ENCODE data around the gene DCAF8L1.
"Not testable (repeated sequence)": the region's sequence is repeated elsewhere in the genome, so short reads cannot be mapped to it uniquely, and the experiment has no call there.

DCAF8L1 gene

GRCh38 chrX:27966955-27967354 is 14.3 kb downstream of the DCAF8L1 start:
- H3K4me1 ChIP-seq (ENCODE audit: control extremely low read depth in 1 of 4, control insufficient read depth in 4 of 4, insufficient read depth in 4 of 4, low read length in 3 of 4) = no peaks in the 10 kb centered on the region
- DNase-seq = no peak
- H3K36me3 ChIP-seq (ENCODE audit: control insufficient read depth in 4 of 4, insufficient read depth in 4 of 4, low read length in 3 of 4) = no peaks in the 10 kb centered on the region
- WGBS (ENCODE audit: insufficient coverage) = no CpG with 5 or more reads among the region's 1 CpG
- H3K27ac ChIP-seq (ENCODE audit: insufficient read depth in 1 of 2, low read depth in 1 of 2, low read length in 2 of 2, poor library complexity in 1 of 2, severe bottlenecking in 2 of 2) = no peak overlapping the region
- no peaks in the 10 kb centered on the region for H3K27me3 ChIP-seq (replicated peaks in 2 of 5; ENCODE audit: control insufficient read depth in 4 of 5, insufficient read depth in 5 of 5, low read length in 4 of 5)
- POLR2A ChIA-PET = no interaction called here
- no peaks in the 10 kb centered on the region for H3K9me3 ChIP-seq (ENCODE audit: control extremely low read depth in 1 of 5, control insufficient read depth in 4 of 5, insufficient read depth in 2 of 5, low read depth in 1 of 5, low read length in 4 of 5)
- no peak overlapping the region for H3K4me3 ChIP-seq (ENCODE audit: control insufficient read depth in 1 of 7, extremely low read depth in 1 of 7, insufficient read depth in 4 of 7, low read depth in 2 of 7, low read length in 6 of 7)
- CTCF ChIA-PET = no interaction called here

- CTCF ChIA-PET = no interaction called here
- WGBS (ENCODE audit: insufficient coverage) = no CpG with 5 or more reads among the region's 1 CpG
- no peaks in the 10 kb centered on the region for H3K4me1 ChIP-seq (ENCODE audit: control extremely low read depth in 1 of 4, control insufficient read depth in 4 of 4, insufficient read depth in 4 of 4, low read length in 3 of 4)
These were observed 14.8 kb downstream of the DCAF8L1 start for GRCh38 chrX:27966492-27966891.

GRCh38 chrX:27965348-27965747 is 15.9 kb downstream of the DCAF8L1 start:
- 83% methylated on average over 4 of the region's 5 CpGs for WGBS (ENCODE audit: insufficient coverage)
- DNase-seq; H3K27me3 ChIP-seq (replicated peaks in 2 of 5; ENCODE audit: control insufficient read depth in 4 of 5, insufficient read depth in 5 of 5, low read length in 4 of 5); H3K4me3 ChIP-seq (ENCODE audit: control insufficient read depth in 1 of 7, extremely low read depth in 1 of 7, insufficient read depth in 4 of 7, low read depth in 2 of 7, low read length in 6 of 7); CTCF ChIA-PET; H3K4me1 ChIP-seq (ENCODE audit: control extremely low read depth in 1 of 4, control insufficient read depth in 4 of 4, insufficient read depth in 4 of 4, low read length in 3 of 4); H3K36me3 ChIP-seq (ENCODE audit: control insufficient read depth in 4 of 4, insufficient read depth in 4 of 4, low read length in 3 of 4); H3K27ac ChIP-seq (ENCODE audit: insufficient read depth in 1 of 2, low read depth in 1 of 2, low read length in 2 of 2, poor library complexity in 1 of 2, severe bottlenecking in 2 of 2); H3K9me3 ChIP-seq (ENCODE audit: control extremely low read depth in 1 of 5, control insufficient read depth in 4 of 5, insufficient read depth in 2 of 5, low read depth in 1 of 5, low read length in 4 of 5); POLR2A ChIA-PET: not testable (repeated sequence)

More at GRCh38 chrX:27966492-27966891, 14.8 kb downstream of the DCAF8L1 start:
- H3K4me3 ChIP-seq (ENCODE audit: control insufficient read depth in 1 of 7, extremely low read depth in 1 of 7, insufficient read depth in 4 of 7, low read depth in 2 of 7, low read length in 6 of 7) = no peak overlapping the region
- H3K27me3 ChIP-seq (replicated peaks in 2 of 5; ENCODE audit: control insufficient read depth in 4 of 5, insufficient read depth in 5 of 5, low read length in 4 of 5) = no peaks in the 10 kb centered on the region
- POLR2A ChIA-PET = no interaction called here
- H3K9me3 ChIP-seq (ENCODE audit: control extremely low read depth in 1 of 5, control insufficient read depth in 4 of 5, insufficient read depth in 2 of 5, low read depth in 1 of 5, low read length in 4 of 5) = no peaks in the 10 kb centered on the region
- DNase-seq = no peak
- H3K36me3 ChIP-seq (ENCODE audit: control insufficient read depth in 4 of 4, insufficient read depth in 4 of 4, low read length in 3 of 4) = no peaks in the 10 kb centered on the region
- H3K27ac ChIP-seq (ENCODE audit: insufficient read depth in 1 of 2, low read depth in 1 of 2, low read length in 2 of 2, poor library complexity in 1 of 2, severe bottlenecking in 2 of 2) = no peak overlapping the region

GRCh38 chrX:27964432-27964831 is 16.8 kb downstream of the DCAF8L1 start:
- DNase-seq = no peak

GRCh38 chrX:27960410-27960809 is 20.8 kb downstream of the DCAF8L1 start:
- H3K4me1 ChIP-seq (ENCODE audit: control extremely low read depth in 1 of 4, control insufficient read depth in 4 of 4, insufficient read depth in 4 of 4, low read length in 3 of 4); H3K27me3 ChIP-seq (replicated peaks in 2 of 5; ENCODE audit: control insufficient read depth in 4 of 5, insufficient read depth in 5 of 5, low read length in 4 of 5); POLR2A ChIA-PET; H3K9me3 ChIP-seq (ENCODE audit: control extremely low read depth in 1 of 5, control insufficient read depth in 4 of 5, insufficient read depth in 2 of 5, low read depth in 1 of 5, low read length in 4 of 5); DNase-seq; CTCF ChIA-PET; H3K27ac ChIP-seq (ENCODE audit: insufficient read depth in 1 of 2, low read depth in 1 of 2, low read length in 2 of 2, poor library complexity in 1 of 2, severe bottlenecking in 2 of 2); H3K4me3 ChIP-seq (ENCODE audit: control insufficient read depth in 1 of 7, extremely low read depth in 1 of 7, insufficient read depth in 4 of 7, low read depth in 2 of 7, low read length in 6 of 7); H3K36me3 ChIP-seq (ENCODE audit: control insufficient read depth in 4 of 4, insufficient read depth in 4 of 4, low read length in 3 of 4): not testable (repeated sequence)
- WGBS (ENCODE audit: insufficient coverage) = 95% methylated on average over 5 of the region's 5 CpGs

More at GRCh38 chrX:27964432-27964831, 16.8 kb downstream of the DCAF8L1 start:
- no peak overlapping the region for H3K4me3 ChIP-seq (ENCODE audit: control insufficient read depth in 1 of 7, extremely low read depth in 1 of 7, insufficient read depth in 4 of 7, low read depth in 2 of 7, low read length in 6 of 7)
- POLR2A ChIA-PET = no interaction called here
- H3K4me1 ChIP-seq (ENCODE audit: control extremely low read depth in 1 of 4, control insufficient read depth in 4 of 4, insufficient read depth in 4 of 4, low read length in 3 of 4) = no peaks in the 10 kb centered on the region
- no peak overlapping the region for H3K27ac ChIP-seq (ENCODE audit: insufficient read depth in 1 of 2, low read depth in 1 of 2, low read length in 2 of 2, poor library complexity in 1 of 2, severe bottlenecking in 2 of 2)
- no peaks in the 10 kb centered on the region for H3K27me3 ChIP-seq (replicated peaks in 2 of 5; ENCODE audit: control insufficient read depth in 4 of 5, insufficient read depth in 5 of 5, low read length in 4 of 5)
- no peaks in the 10 kb centered on the region for H3K36me3 ChIP-seq (ENCODE audit: control insufficient read depth in 4 of 4, insufficient read depth in 4 of 4, low read length in 3 of 4)
- peaks cover 0 to 6% (median 0%) of the 10 kb centered on the region in 5 experiments for H3K9me3 ChIP-seq (ENCODE audit: control extremely low read depth in 1 of 5, control insufficient read depth in 4 of 5, insufficient read depth in 2 of 5, low read depth in 1 of 5, low read length in 4 of 5)
- CTCF ChIA-PET = no interaction called here
- WGBS (ENCODE audit: insufficient coverage) = 50% methylated on average over 1 of the region's 1 CpG

- H3K4me3 ChIP-seq (ENCODE audit: control insufficient read depth in 1 of 7, extremely low read depth in 1 of 7, insufficient read depth in 4 of 7, low read depth in 2 of 7, low read length in 6 of 7) = no peak overlapping the region
- no peaks in the 10 kb centered on the region for H3K4me1 ChIP-seq (ENCODE audit: control extremely low read depth in 1 of 4, control insufficient read depth in 4 of 4, insufficient read depth in 4 of 4, low read length in 3 of 4)
- H3K27me3 ChIP-seq (replicated peaks in 2 of 5; ENCODE audit: control insufficient read depth in 4 of 5, insufficient read depth in 5 of 5, low read length in 4 of 5) = no peaks in the 10 kb centered on the region
- H3K36me3 ChIP-seq (ENCODE audit: control insufficient read depth in 4 of 4, insufficient read depth in 4 of 4, low read length in 3 of 4) = no peaks in the 10 kb centered on the region
- POLR2A ChIA-PET = no interaction called here
- CTCF ChIA-PET = no interaction called here
- H3K27ac ChIP-seq (ENCODE audit: insufficient read depth in 1 of 2, low read depth in 1 of 2, low read length in 2 of 2, poor library complexity in 1 of 2, severe bottlenecking in 2 of 2) = no peak overlapping the region
- peaks cover 0 to 2% (median 0%) of the 10 kb centered on the region in 5 experiments for H3K9me3 ChIP-seq (ENCODE audit: control extremely low read depth in 1 of 5, control insufficient read depth in 4 of 5, insufficient read depth in 2 of 5, low read depth in 1 of 5, low read length in 4 of 5)
- peak in 2 of 3 donors; percentile 5 to 25 for DNase-seq
- no CpG with 5 or more reads among the region's 1 CpG for WGBS (ENCODE audit: insufficient coverage)
These were observed 28.1 kb downstream of the DCAF8L1 start for GRCh38 chrX:27953171-27953570.

GRCh38 chrX:27933361-27933760 is 47.9 kb downstream of the DCAF8L1 start:
- no CpG with 5 or more reads among the region's 4 CpGs for WGBS (ENCODE audit: insufficient coverage)
- DNase-seq = no peak
- Histone ChIP-seq H3K9me3 (ENCODE audit: control extremely low read depth in 1 of 5, control insufficient read depth in 4 of 5, insufficient read depth in 2 of 5, low read depth in 1 of 5, low read length in 4 of 5) (no peaks in the 10 kb centered on the region), H3K4me1 (ENCODE audit: control extremely low read depth in 1 of 4, control insufficient read depth in 4 of 4, insufficient read depth in 4 of 4, low read length in 3 of 4) (no peaks in the 10 kb centered on the region), H3K4me3 (ENCODE audit: control insufficient read depth in 1 of 7, extremely low read depth in 1 of 7, insufficient read depth in 4 of 7, low read depth in 2 of 7, low read length in 6 of 7) (no peak overlapping the region), H3K36me3 (ENCODE audit: control insufficient read depth in 4 of 4, insufficient read depth in 4 of 4, low read length in 3 of 4) (no peaks in the 10 kb centered on the region), H3K27ac (ENCODE audit: insufficient read depth in 1 of 2, low read depth in 1 of 2, low read length in 2 of 2, poor library complexity in 1 of 2, severe bottlenecking in 2 of 2) (no peak overlapping the region), H3K27me3 (replicated peaks in 2 of 5; ENCODE audit: control insufficient read depth in 4 of 5, insufficient read depth in 5 of 5, low read length in 4 of 5) (no peaks in the 10 kb centered on the region)
- ChIA-PET POLR2A (no interaction called here), CTCF (no interaction called here)

Measured in common myeloid progenitor, CD34-positive (primary cell).